Motor neuron (in vitro differentiated cells): ENCODE results near the gene NGDN. TPM values are rescaled to one million over a fixed set of nuclear protein-coding genes. Genes with fewer than 3 reads are reported as not detected.
"Not testable (repeated sequence)": the region's sequence is repeated elsewhere in the genome, so short reads cannot be mapped to it uniquely, and the experiment has no call there.

Experiments used
- ATAC-seq, 8 experiments: fragments of 200-7000 bp; cut with Tn5 transposase; replicated peaks in 6 of 8; 2 replicates each; pipeline ENCODE4 v1.8.0; 2021; ENCODE audit warnings: mild to moderate bottlenecking in 8 of 8, moderate library complexity in 8 of 8
- H3K27ac ChIP-seq, 2 donors: fragments of 250-450 bp; sonication (Bioruptor Pico); 2 replicates each; pipeline ENCODE4 v1.9.0; 2021; ENCODE audit warnings: antibody characterized with exemption in 2 of 2, mild to moderate bottlenecking in 2 of 2, moderate library complexity in 1 of 2
- H3K4me1 ChIP-seq, 2 donors: fragments of 250-450 bp; sonication (Bioruptor Pico); replicated peaks in 1 of 2; 2 replicates each; pipeline ENCODE4 v1.6.1; 2021; ENCODE audit warnings: antibody characterized with exemption in 2 of 2, mild to moderate bottlenecking in 2 of 2, moderate library complexity in 1 of 2
- H3K4me3 ChIP-seq, 5 donors: fragments of 250-450 bp; sonication (Bioruptor Pico); 2 replicates each; pipeline ENCODE4 v1.9.0; 2021; ENCODE audit warnings: antibody characterized with exemption in 5 of 5, mild to moderate bottlenecking in 5 of 5, moderate library complexity in 4 of 5
- WGBS, 10 experiments: fragments of 450-650 bp; shearing (Covaris generic); methylation state at CpG; one replicate each; pipeline ENCODE4 v1.0.0; 2022; 5-methylcytosine and 5-hydroxymethylcytosine counted together
- in situ Hi-C, 9 experiments: fragments of 400-800 bp; cut with MboI; loops; one replicate each; pipeline ENCODE4 v1.15.0; 2021; ENCODE audit warnings: low sequenced_read_pairs in 9 of 9, low pct_unique_long_range_greater_than_20kb in 2 of 9; ENCODE audit not compliant: unreplicated experiment in 9 of 9
- total RNA-seq, 8 experiments: library from RNA; unstranded; fragments of 300-600 nt; gene quantifications; 2 replicates each; pipeline versions ENCODE4 v1.2.3 to v1.2.4, GENCODE V29; 2022

Gene NGDN, protein sequence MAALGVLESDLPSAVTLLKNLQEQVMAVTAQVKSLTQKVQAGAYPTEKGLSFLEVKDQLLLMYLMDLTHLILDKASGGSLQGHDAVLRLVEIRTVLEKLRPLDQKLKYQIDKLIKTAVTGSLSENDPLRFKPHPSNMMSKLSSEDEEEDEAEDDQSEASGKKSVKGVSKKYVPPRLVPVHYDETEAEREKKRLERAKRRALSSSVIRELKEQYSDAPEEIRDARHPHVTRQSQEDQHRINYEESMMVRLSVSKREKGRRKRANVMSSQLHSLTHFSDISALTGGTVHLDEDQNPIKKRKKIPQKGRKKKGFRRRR
- total RNA-seq: 10 to 100 TPM; 38.1 to 67.6 (median 56.4) TPM

DNA sequence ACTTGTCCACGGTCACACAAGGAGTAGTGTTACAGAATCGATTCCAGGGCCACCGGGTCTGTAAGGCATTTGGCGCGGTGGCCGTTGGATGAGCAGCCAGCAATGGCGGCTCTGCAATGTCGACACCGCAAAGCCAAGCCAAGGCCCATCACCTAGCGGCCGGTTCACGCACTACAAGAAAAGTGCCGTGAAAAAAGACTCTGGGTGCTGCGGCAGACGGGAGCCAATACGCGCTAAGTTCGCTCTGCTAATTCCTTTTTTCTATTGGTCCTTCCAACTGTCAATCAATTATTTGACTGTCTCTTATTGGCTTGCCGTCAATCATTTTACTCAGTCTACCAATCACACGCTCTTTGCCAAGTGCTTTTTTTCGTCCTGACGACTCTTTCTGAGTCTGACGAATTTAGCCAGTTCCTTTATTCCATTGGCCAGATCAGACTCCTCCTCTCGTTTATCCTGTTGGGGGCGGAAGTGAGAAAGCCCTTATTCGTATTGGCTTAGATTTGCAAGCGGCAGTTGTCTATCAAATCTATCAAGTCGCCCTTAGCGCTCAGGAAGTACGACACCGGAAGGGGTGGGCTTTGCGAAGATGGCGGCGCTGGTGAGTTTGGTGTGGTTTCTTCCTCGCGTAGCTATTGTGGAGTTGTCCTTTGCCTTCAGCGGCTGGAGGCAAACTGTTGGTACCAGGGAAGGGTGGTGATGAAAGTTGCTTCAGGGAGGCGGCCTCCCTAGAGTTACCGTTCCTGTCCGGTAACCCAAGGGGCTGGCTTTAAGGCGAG lies at the start of gene NGDN:
Gene NGDN (plus strand): TSS at position 577 of the 779 bp plus-strand sequence. CDS start 13 bp downstream, at position 590.
- peak; percentile 92 to 97 (median 95) for ATAC-seq
- peak within 1 kb of the TSS; percentile 61 to 82 (median 76) for H3K4me3 ChIP-seq
- peaks cover 6 to 7% of the 10 kb centered on the region in 2 donors for H3K4me1 ChIP-seq
- in situ Hi-C loops: loop anchor here in 3 of 9 experiments (10.0 to 25.0 kb wide), 2 partner anchors 132 to 135 kb away; no protein-coding TSS in a partner anchor
- peak within 1 kb of the TSS; percentile 76 to 87 for H3K27ac ChIP-seq
- 0 to 17% (median 2%) methylated on average over 4 to 31 of the region's 41 CpGs; no CpG with 5 or more reads in 1 of the 10 experiments for WGBS, 10 experiments

DNA sequence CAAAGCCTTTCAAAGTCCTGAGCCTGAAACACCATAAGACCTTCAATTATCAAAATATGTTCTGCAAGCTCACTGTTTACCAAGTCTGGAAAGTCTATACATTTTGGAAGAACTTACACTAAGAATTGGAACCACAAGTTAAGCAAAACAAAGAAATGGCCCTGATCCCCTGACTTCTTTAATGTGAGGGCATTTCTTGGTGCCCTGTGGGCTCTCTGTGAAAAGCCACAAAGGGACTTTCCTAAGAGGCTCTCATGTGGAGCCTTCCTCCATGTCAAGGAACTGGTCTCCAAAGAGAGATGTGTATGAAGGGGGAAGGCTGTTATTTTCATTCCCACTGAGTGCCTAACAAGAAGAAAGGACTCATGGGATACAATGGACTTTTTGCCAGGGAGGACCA lies 47.9 kb upstream of the NGDN start:
- Histone ChIP-seq H3K4me3 (no peak overlapping the region), H3K27ac (no peak overlapping the region), H3K4me1 (no peaks in the 10 kb centered on the region)
- in situ Hi-C loops: no loop called here
- ATAC-seq: no peak

DNA sequence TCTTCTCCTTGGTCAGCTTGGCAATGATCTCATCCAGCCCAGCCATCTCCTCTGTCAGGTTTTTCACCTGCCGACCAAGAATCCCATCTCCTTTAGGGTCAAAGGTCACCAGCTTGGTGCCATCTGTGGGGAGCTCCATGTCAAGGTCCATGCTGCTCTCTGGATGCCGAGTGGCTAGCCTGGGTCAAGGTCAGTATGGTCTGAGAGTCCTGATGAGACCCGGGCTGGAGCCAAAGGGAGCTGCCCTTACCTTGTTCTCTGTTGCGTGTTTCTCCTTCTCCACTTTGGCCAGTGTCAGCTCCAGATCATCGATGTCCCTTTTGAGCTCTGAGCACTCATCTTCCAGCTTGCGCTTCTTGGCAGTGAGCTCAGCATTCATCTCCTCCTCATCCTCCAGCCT lies 45.8 kb upstream of the NGDN start:
- Histone ChIP-seq H3K4me1 (no peaks in the 10 kb centered on the region), H3K4me3 (no peak overlapping the region), H3K27ac (no peak overlapping the region)
- in situ Hi-C loops: no loop called here
- 0 to 100% (median 81%) methylated on average over 1 to 5 of the region's 6 CpGs; no CpG with 5 or more reads in 4 of the 10 experiments for WGBS, 10 experiments
- no peak for ATAC-seq

DNA sequence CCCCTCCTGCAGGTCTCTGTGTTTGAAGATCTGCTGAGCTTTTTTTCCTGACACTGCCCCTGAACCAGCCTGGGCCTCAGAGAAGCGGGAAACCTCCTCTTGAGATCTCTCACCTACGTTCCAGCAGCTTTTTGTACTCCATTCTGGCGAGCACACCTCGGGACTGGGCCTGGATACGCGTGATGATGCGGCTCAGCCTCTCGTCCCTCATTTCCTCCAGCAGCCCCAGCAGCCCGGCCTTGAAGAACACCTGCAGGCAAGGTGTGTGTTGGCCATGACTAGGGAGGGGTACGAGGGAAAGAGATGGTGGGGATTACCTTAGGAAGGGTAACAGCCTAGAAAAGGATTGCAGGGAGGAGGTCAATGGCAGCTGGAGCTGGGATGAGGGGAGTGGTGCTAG lies 44.3 kb upstream of the NGDN start:
- Histone ChIP-seq H3K4me3 (no peak overlapping the region), H3K27ac (no peak overlapping the region), H3K4me1 (peaks cover 0 to under 1% of the 10 kb centered on the region in 2 donors)
- ATAC-seq: no peak
- in situ Hi-C loops: no loop called here
- WGBS, 10 experiments: 45 to 70% (median 50%) methylated on average over 1 to 5 of the region's 10 CpGs; no CpG with 5 or more reads in 5 of the 10 experiments

DNA sequence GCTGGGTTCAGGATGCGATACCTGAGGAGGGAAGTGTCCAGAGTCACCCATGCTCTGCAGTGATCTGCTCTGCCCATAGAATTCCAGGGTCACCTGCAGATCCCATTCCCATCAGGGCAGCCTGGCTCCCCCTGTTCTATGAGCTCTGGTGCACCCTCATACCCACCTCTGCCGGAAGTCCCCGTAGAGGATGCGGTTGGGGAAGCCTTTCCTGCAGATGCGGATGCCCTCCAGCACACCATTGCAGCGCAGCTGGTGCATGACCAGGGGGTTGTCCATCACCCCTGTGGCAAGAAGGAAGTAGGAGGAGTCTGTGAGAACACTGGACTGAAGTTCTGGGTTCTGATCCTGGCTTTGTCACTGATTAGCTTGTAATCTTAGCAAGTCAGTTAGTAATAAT lies 43.7 kb upstream of the NGDN start:
- H3K4me1 ChIP-seq, ATAC-seq, H3K27ac ChIP-seq, H3K4me3 ChIP-seq, in situ Hi-C loops: not testable (repeated sequence)
- 60 to 94% (median 70%) methylated on average over 1 to 3 of the region's 6 CpGs; no CpG with 5 or more reads in 6 of the 10 experiments for WGBS, 10 experiments

DNA sequence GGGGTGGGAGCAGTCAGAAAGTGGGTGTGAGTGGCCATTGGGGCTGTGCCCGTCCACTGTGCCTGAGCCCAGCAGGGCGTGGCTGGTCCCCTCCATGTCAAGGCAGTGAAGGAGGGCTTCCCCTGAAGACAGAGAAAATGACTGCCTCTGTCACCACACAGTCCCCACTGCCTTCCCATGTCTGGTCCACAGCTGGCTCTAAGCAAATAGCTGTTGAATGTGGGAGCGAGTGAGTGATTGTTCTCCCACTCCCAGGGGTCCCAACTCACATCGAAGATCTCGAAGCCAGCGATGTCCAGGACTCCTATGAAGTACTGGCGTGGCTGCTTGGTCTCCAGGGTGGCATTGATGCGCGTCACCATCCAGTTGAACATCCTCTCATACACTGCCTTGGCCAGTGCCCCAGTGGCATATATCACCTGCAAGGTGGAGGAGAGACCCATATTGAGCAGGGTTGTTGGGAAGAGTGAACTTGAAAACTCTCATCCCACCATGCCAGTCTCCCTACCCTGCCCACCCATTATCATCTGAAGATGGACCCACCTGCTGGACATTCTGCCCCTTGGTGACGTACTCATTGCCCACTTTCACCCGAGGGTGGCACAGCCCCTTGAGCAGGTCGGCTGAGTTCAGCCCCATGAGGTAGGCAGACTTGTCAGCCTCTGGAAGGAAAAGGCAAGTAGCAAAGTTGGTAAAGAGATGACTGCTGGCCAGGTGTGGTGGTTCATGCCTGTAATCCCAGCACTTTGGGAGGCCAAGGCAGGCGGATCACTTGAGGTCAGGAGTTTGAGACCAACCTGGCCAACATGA lies 40.6 kb upstream of the NGDN start:
- H3K4me3 ChIP-seq: no peak overlapping the region
- in situ Hi-C loops: no loop called here
- H3K4me1 ChIP-seq: peaks cover 8 to 10% of the 10 kb centered on the region in 2 donors
- H3K27ac ChIP-seq: no peak overlapping the region
- no peak for ATAC-seq
- WGBS, 10 experiments: 0 to 100% (median 60%) methylated on average over 1 to 4 of the region's 13 CpGs; no CpG with 5 or more reads in 3 of the 10 experiments

DNA sequence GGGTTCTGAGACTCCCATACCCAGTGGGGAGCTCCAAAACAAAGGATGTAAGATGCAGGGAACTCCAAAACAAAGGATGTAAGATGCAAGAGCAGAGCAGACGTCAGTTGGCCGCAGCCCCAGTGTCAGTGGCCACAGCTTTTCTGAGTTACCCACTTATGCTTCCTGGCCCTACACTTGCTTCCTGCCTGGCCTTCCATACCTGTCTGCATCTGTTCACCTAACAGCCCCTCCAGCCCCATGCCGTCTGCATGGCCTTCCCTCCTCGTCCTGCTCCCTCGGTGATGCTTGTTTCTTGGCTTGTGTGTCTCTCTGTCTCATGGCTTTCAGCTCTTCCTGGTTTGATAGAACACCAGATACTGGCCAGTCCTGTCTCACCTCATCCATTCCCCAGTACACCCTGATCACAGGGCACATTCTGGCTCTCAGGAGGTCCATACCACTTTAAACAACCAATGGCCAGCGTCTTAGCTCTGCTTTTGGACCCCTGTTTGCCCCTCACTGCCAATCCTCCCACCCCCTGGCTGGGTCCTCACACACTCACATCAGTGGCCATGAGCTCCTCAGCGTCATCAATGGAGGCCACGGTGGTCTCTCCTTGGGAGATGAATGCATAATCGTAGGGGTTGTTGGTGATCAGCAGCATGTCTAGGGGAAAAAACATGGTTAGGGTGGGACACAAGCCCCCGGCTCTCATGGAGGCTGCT lies 39.3 kb upstream of the NGDN start:
- H3K4me3 ChIP-seq: no peak overlapping the region
- no peak for ATAC-seq
- in situ Hi-C loops: no loop called here
- no peak overlapping the region for H3K27ac ChIP-seq
- 0 to 100% (median 70%) methylated on average over 1 to 9 of the region's 10 CpGs; no CpG with 5 or more reads in 3 of the 10 experiments for WGBS, 10 experiments
- H3K4me1 ChIP-seq: peaks cover 8 to 10% of the 10 kb centered on the region in 2 donors

DNA sequence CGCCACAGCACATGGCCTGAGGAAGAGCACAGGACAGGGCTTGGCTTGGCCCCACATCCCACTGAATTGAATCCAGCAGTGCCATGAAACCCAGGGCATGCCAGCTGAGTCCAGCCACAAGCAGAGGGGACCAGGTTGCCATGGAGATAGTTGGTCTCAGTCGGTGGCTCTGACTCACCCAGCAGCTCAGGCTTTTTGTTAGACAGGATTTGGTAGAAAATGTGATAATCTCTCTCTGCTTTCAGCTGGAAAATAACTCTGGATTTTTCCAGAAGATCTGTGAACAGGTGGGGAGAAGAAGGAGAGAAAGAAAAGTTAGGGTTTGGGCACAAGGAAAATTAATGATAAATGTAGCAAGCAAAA lies 38.8 kb upstream of the NGDN start:
- peaks cover 12 to 15% of the 10 kb centered on the region in 2 donors for H3K4me1 ChIP-seq
- H3K4me3 ChIP-seq: no peak overlapping the region
- in situ Hi-C loops: no loop called here
- ATAC-seq: peak in 5 of 8 experiments; percentile 97 to 99 (median 99)
- no peak overlapping the region for H3K27ac ChIP-seq
- WGBS, 10 experiments: 0 to 14% (median 0%) methylated on average over 1 of the region's 2 CpGs; no CpG with 5 or more reads in 5 of the 10 experiments

DNA sequence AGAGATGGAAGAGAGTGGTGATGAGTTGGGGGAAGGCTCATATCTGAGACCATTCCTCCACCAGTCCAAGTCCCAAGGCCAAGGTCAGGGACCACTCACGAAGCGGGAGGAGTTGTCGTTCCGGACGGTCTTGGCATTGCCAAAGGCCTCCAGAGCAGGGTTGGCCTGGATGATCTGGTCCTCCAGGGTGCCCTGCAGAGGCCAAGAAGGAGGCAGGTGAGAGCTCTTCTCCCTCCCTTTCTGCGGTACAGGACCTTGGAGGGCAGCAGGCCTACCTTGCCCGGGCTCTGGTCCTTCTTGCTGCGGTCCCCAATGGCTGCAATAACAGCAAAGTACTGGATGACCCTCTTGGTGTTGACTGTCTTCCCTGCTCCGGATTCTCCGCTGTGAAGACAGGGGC lies 38.0 kb upstream of the NGDN start:
- no peak overlapping the region for H3K27ac ChIP-seq
- peaks cover 20 to 23% of the 10 kb centered on the region in 2 donors for H3K4me1 ChIP-seq
- ATAC-seq: no peak
- no peak overlapping the region for H3K4me3 ChIP-seq
- 60 to 100% (median 81%) methylated on average over 3 to 6 of the region's 10 CpGs; no CpG with 5 or more reads in 6 of the 10 experiments for WGBS, 10 experiments
- in situ Hi-C loops: no loop called here

DNA sequence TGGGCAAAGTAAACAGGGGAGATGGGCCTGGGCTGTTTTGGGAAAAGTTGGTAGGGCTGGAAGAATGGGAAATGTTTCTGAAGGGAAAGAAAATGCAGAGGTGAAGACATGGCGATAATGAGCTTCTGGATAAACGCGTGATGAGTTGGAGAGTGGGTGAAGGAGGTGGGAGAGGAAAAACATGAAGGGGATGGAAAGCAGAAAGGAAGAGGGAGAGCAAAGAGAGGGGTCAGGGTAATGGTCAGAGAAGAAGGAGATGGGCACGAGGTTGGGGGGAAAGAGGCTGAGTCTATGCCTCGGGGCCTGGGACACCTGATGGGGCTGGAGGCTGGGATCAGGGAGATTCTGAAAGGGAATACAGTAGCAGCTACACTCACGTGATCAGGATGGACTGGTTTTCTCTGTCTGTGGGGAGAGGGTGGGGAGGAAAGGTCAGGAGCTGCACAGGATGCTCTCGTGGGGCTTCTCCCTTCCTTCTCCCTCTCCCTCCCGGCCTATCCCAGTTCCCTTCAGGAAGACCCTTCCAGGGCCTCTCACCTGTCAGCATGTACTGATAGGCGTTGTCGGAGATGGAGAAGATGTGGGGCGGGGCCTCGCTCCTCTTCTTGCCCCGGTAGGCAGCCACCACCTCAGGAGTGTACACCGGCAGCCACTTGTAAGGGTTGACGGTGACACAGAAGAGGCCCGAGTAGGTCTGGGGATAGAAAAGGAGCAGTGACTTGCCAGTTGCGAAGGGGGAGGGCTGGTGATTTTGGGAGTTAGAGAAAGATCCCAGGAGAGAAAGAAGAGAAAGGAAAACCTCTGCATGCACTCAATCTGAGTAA lies 37.2 kb upstream of the NGDN start:
- H3K27ac ChIP-seq: no peak overlapping the region
- no peak for ATAC-seq
- no peak overlapping the region for H3K4me3 ChIP-seq
- WGBS, 10 experiments: 56 to 100% (median 77%) methylated on average over 1 to 15 of the region's 17 CpGs
- H3K4me1 ChIP-seq: peaks cover 29 to 31% of the 10 kb centered on the region in 2 donors
- in situ Hi-C loops: no loop called here

DNA sequence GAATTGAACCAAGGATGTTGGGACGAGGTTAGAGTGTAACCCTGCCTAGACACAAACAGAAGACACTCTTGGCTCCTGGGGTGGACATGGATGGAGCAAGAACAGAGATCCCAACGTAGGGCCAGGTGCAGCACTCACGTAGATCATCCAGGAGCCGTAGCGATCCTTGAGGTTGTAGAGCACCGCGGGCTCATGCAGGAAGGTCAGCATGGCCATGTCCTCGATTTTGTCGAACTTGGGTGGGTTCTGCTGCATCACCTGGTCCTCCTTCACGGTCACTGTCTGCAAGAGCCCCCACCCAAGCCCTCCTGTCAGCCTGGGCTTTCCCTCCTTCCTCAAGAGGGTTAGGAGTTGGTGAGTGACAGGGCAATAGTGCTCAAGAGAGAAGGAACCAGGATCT lies 36.6 kb upstream of the NGDN start:
- Histone ChIP-seq H3K27ac (no peak overlapping the region), H3K4me3 (no peak overlapping the region), H3K4me1 (peaks cover 30 to 34% of the 10 kb centered on the region in 2 donors)
- in situ Hi-C loops: no loop called here
- whole genome bisulfite sequencing, 10 experiments: 0 to 100% (median 56%) methylated on average over 1 to 5 of the region's 10 CpGs; no CpG with 5 or more reads in 2 of the 10 experiments
- no peak for ATAC-seq

DNA sequence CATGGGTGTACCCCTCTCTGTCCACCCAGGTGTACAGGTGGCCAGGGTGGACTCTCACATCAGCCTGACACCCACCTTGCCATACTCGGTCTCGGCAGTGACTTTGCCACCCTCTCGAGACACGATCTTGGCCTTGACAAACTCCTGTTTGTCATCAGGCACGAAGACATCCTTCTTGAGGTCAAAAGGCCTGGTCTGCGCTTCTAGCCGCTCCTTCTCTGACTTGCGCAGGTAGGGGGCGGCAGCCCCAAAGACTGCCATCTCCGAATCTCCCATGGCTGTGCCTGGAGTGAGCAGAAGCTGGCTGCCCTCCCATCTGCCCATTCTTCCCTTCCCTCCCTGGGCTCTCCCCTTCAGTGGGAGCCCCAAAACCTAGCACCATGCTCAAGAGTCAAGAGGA lies 36.0 kb upstream of the NGDN start:
- Histone ChIP-seq H3K4me1 (peaks cover 33 to 39% of the 10 kb centered on the region in 2 donors), H3K4me3 (no peak overlapping the region), H3K27ac (no peak overlapping the region)
- no peak for ATAC-seq
- 31 to 83% (median 67%) methylated on average over 2 to 7 of the region's 10 CpGs; no CpG with 5 or more reads in 5 of the 10 experiments for WGBS, 10 experiments
- in situ Hi-C loops: no loop called here
